ENCODE measurements around the gene FLRT2.

FLRT2 gene

GRCh38 chr14:85528897-85529631 lies 880 bp upstream of the FLRT2 start:
- TF ChIP-seq RAD21 (IDR thresholded peaks at IDR 0.05; ENCODE audit: low read depth): no peak
- no peak for TF ChIP-seq NFIC (IDR thresholded peaks at IDR 0.05)
- TF ChIP-seq EGR1 (IDR thresholded peaks at IDR 0.05): no peak
- no peak for TF ChIP-seq CREB1 (IDR thresholded peaks at IDR 0.05; ENCODE audit: low read depth)
- TF ChIP-seq MAX (IDR thresholded peaks at IDR 0.05): no peak
- no peak for TF ChIP-seq YY1 (IDR thresholded peaks at IDR 0.05; ENCODE audit: low read depth)
- no peak for TF ChIP-seq TAF1 (IDR thresholded peaks at IDR 0.05; ENCODE audit: low read depth)
- TF ChIP-seq ZBTB7A (IDR thresholded peaks at IDR 0.05; ENCODE audit: low read depth): no peak
- TF ChIP-seq USF1 (IDR thresholded peaks at IDR 0.05): no peak
- TF ChIP-seq REST (IDR thresholded peaks at IDR 0.05; ENCODE audit: low read depth): no peak
- TF ChIP-seq EP300 (IDR thresholded peaks at IDR 0.05; ENCODE audit: borderline replicate concordance): no peak
- TF ChIP-seq TCF12 (IDR thresholded peaks at IDR 0.05; ENCODE audit: low read depth): no peak
- TF ChIP-seq TEAD4 (IDR thresholded peaks at IDR 0.05): no peak
- no peak for TF ChIP-seq FOXM1 (IDR thresholded peaks at IDR 0.05; ENCODE audit: borderline replicate concordance, low read depth)
- no peak for TF ChIP-seq CEBPB (IDR thresholded peaks at IDR 0.05)

- no peak for TF ChIP-seq FOXM1 (IDR thresholded peaks at IDR 0.05; ENCODE audit: borderline replicate concordance, low read depth)
- no peak for TF ChIP-seq NFIC (IDR thresholded peaks at IDR 0.05)
- no peak for TF ChIP-seq REST (IDR thresholded peaks at IDR 0.05; ENCODE audit: low read depth)
- TF ChIP-seq TAF1 (IDR thresholded peaks at IDR 0.05; ENCODE audit: low read depth): no peak
- no peak for TF ChIP-seq CREB1 (IDR thresholded peaks at IDR 0.05; ENCODE audit: low read depth)
- no peak for TF ChIP-seq CEBPB (IDR thresholded peaks at IDR 0.05)
- no peak for TF ChIP-seq TCF12 (IDR thresholded peaks at IDR 0.05; ENCODE audit: low read depth)
- TF ChIP-seq EP300 (IDR thresholded peaks at IDR 0.05; ENCODE audit: borderline replicate concordance): no peak
- TF ChIP-seq ZBTB7A (IDR thresholded peaks at IDR 0.05; ENCODE audit: low read depth): no peak
- TF ChIP-seq USF1 (IDR thresholded peaks at IDR 0.05): no peak
- no peak for TF ChIP-seq TEAD4 (IDR thresholded peaks at IDR 0.05)
- TF ChIP-seq MAX (IDR thresholded peaks at IDR 0.05): no peak
- no peak for TF ChIP-seq EGR1 (IDR thresholded peaks at IDR 0.05)
- TF ChIP-seq YY1 (IDR thresholded peaks at IDR 0.05; ENCODE audit: low read depth): no peak
Measured at GRCh38 chr14:85530626-85531025, 682 bp downstream of the FLRT2 start.

- TF ChIP-seq EP300 (IDR thresholded peaks at IDR 0.05; ENCODE audit: borderline replicate concordance): no peak
Measured at GRCh38 chr14:85531141-85531586, 1.2 kb downstream of the FLRT2 start.

GRCh38 chr14:85531587-85532373 lies 1.8 kb downstream of the FLRT2 start:
- peak; percentile 11; the same call in 1 of the 2 replicates for TF ChIP-seq NFIC (IDR thresholded peaks at IDR 0.05)
- no peak for TF ChIP-seq RAD21 (IDR thresholded peaks at IDR 0.05; ENCODE audit: low read depth)
- no peak for TF ChIP-seq CREB1 (IDR thresholded peaks at IDR 0.05; ENCODE audit: low read depth)
- no peak for TF ChIP-seq CEBPB (IDR thresholded peaks at IDR 0.05)
- TF ChIP-seq MAX (IDR thresholded peaks at IDR 0.05): peak; percentile 55; the same call in 1 of the 2 replicates
- no peak for TF ChIP-seq TEAD4 (IDR thresholded peaks at IDR 0.05)
- TF ChIP-seq FOXM1 (IDR thresholded peaks at IDR 0.05; ENCODE audit: borderline replicate concordance, low read depth): no peak
- no peak for TF ChIP-seq REST (IDR thresholded peaks at IDR 0.05; ENCODE audit: low read depth)

Data from Ishikawa (cell line).